ENCODE results near the gene PEX11G. TPM values are rescaled to one million over a fixed set of nuclear protein-coding genes. Genes with fewer than 3 reads are reported as not detected.

The PEX11G gene
- total and polyA plus RNA-seq, 9 of the 15 experiments (the other 6 are each of a cell fraction or from before 2014, with no cell fraction given): 0.07 to 3.2 (median 0.70) TPM; not detected in 1

GRCh38 chr19:7494416-7495098 is 5.7 kb upstream of the PEX11G start (continued):
- TF ChIP-seq MNT (conservative IDR thresholded peaks at IDR 0.05) (peak in 1 of 2 experiments; percentile 62; a peak in 2 of 4 replicates), SOX6 (IDR thresholded peaks at IDR 0.05) (no peak), GABPB1 (CRISPR knock-in tag; IDR thresholded peaks at IDR 0.05) (no peak), MLLT1 (IDR thresholded peaks at IDR 0.05) (peak; percentile 74 to 87), ZNF134 (CRISPR knock-in tag; conservative IDR thresholded peaks at IDR 0.05) (no peak; the same call in 1 of the 2 replicates), POLR2AphosphoS5 (IDR thresholded peaks at IDR 0.05; ENCODE audit: control insufficient read depth, insufficient read depth, low read depth, low read length) (no peak), STAT5B (CRISPR knock-in tag; IDR thresholded peaks at IDR 0.05) (no peak), MAX (CRISPR knock-in tag; IDR thresholded peaks at IDR 0.05) (0 out of 2 replicates have a peak, but pooled peaks have one; percentile 20), ZC3H11A (IDR thresholded peaks at IDR 0.05; ENCODE audit: low read depth, low read length) (no peak), FOXJ3 (CRISPR knock-in tag; IDR thresholded peaks at IDR 0.05) (no peak), SREBF1 (IDR thresholded peaks at IDR 0.05; ENCODE audit: borderline replicate concordance, low read depth, low read length) (no peak), SMAD1 (IDR thresholded peaks at IDR 0.05; ENCODE audit: low read depth, low read length, partially characterized antibody) (no peak), KLF16 (IDR thresholded peaks at IDR 0.05) (no peak), GMEB1 (CRISPR knock-in tag; IDR thresholded peaks at IDR 0.05) (no peak), CHD2 (IDR thresholded peaks at IDR 0.05; ENCODE audit: low read depth, low read length) (no peak), STAT6 (CRISPR knock-in tag; IDR thresholded peaks at IDR 0.05) (no peak), CREB3 (tag; conservative IDR thresholded peaks at IDR 0.05; ENCODE audit: low read depth) (0 out of 2 replicates have a peak, but pooled peaks have one; percentile 54), SRSF1 (IDR thresholded peaks at IDR 0.05; ENCODE audit: low read depth, low read length) (no peak), MTA1 (IDR thresholded peaks at IDR 0.05; ENCODE audit: borderline replicate concordance) (peak; percentile 91), ZNF431 (CRISPR knock-in tag; IDR thresholded peaks at IDR 0.05) (no peak)

Measured in K562 (cell line).